ENCODE data around the gene RAD51B.

RAD51B gene

DNA sequence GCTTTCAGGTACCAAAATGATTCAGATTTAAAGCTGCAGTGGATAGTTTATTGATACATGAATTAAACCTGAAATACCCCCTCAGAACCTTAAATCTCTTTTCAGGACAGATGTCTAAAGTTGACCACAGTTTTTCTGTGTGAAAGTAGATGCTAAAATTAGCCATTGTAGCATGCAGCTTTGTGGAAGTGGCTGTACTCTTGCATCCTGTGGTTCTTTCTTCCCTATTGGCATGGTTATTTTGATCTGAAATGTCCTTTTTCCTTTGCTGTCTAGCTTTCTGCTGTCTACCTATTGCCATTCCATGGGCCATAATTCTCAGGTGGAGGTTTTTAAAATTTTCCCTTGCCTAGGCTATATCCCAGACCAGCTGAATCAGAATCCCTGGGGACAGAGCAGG, 517.7 kb downstream of the RAD51B start:
- no peak overlapping the region for H3K4me3 ChIP-seq (ENCODE audit: low read depth, low read length)
- ChIA-PET POLR2A (no interaction called here), CTCF (no interaction called here)
- H3K9me3 ChIP-seq (ENCODE audit: control insufficient read depth, insufficient read depth, low read depth, low read length): no peaks in the 10 kb centered on the region
- no peaks in the 10 kb centered on the region for H3K4me1 ChIP-seq (ENCODE audit: control insufficient read depth, insufficient read depth, low read length)
- no peak overlapping the region for H3K27ac ChIP-seq (ENCODE audit: extremely low read depth, low read depth, low read length)
- TF ChIP-seq ZNF510 (tag by site-specific recombination; IDR thresholded peaks at IDR 0.05; ENCODE audit: insufficient replicate concordance): no peak
- TF ChIP-seq, protein P1, sequence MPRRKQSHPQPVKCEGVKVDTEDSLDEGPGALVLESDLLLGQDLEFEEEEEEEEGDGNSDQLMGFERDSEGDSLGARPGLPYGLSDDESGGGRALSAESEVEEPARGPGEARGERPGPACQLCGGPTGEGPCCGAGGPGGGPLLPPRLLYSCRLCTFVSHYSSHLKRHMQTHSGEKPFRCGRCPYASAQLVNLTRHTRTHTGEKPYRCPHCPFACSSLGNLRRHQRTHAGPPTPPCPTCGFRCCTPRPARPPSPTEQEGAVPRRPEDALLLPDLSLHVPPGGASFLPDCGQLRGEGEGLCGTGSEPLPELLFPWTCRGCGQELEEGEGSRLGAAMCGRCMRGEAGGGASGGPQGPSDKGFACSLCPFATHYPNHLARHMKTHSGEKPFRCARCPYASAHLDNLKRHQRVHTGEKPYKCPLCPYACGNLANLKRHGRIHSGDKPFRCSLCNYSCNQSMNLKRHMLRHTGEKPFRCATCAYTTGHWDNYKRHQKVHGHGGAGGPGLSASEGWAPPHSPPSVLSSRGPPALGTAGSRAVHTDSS (tag by site-specific recombination; IDR thresholded peaks at IDR 0.05): no peak
- TF ChIP-seq ZNF600 (tag by site-specific recombination; IDR thresholded peaks at IDR 0.05): no peak
- TF ChIP-seq, protein P2, sequence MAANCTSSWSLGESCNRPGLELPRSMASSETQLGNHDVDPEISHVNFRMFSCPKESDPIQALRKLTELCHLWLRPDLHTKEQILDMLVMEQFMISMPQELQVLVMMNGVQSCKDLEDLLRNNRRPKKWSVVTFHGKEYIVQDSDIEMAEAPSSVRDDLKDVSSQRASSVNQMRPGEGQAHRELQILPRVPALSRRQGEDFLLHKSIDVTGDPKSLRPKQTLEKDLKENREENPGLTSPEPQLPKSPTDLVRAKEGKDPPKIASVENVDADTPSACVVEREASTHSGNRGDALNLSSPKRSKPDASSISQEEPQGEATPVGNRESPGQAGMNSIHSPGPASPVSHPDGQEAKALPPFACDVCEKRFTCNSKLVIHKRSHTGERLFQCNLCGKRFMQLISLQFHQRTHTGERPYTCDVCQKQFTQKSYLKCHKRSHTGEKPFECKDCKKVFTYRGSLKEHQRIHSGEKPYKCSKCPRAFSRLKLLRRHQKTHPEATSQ (tag by site-specific recombination; IDR thresholded peaks at IDR 0.05): no peak
- TF ChIP-seq, protein P3, sequence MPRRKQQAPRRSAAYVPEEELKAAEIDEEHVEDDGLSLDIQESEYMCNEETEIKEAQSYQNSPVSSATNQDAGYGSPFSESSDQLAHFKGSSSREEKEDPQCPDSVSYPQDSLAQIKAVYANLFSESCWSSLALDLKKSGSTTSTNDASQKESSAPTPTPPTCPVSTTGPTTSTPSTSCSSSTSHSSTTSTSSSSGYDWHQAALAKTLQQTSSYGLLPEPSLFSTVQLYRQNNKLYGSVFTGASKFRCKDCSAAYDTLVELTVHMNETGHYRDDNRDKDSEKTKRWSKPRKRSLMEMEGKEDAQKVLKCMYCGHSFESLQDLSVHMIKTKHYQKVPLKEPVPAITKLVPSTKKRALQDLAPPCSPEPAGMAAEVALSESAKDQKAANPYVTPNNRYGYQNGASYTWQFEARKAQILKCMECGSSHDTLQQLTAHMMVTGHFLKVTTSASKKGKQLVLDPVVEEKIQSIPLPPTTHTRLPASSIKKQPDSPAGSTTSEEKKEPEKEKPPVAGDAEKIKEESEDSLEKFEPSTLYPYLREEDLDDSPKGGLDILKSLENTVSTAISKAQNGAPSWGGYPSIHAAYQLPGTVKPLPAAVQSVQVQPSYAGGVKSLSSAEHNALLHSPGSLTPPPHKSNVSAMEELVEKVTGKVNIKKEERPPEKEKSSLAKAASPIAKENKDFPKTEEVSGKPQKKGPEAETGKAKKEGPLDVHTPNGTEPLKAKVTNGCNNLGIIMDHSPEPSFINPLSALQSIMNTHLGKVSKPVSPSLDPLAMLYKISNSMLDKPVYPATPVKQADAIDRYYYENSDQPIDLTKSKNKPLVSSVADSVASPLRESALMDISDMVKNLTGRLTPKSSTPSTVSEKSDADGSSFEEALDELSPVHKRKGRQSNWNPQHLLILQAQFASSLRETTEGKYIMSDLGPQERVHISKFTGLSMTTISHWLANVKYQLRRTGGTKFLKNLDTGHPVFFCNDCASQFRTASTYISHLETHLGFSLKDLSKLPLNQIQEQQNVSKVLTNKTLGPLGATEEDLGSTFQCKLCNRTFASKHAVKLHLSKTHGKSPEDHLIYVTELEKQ (tag by site-specific recombination; IDR thresholded peaks at IDR 0.05; ENCODE audit: borderline replicate concordance): no peak
- no peak for TF ChIP-seq EGR2 (tag by site-specific recombination; IDR thresholded peaks at IDR 0.05; ENCODE audit: low read depth)
- no peak for TF ChIP-seq ZIC2 (tag by site-specific recombination; IDR thresholded peaks at IDR 0.05)
- no peak for TF ChIP-seq ZNF843 (tag by site-specific recombination; IDR thresholded peaks at IDR 0.05)
- no peak for TF ChIP-seq ZNF132 (tag by site-specific recombination; IDR thresholded peaks at IDR 0.05; ENCODE audit: borderline replicate concordance)
- no peak for TF ChIP-seq ZXDB (tag by site-specific recombination; IDR thresholded peaks at IDR 0.05)
- TF ChIP-seq ZNF214 (tag by site-specific recombination; IDR thresholded peaks at IDR 0.05; ENCODE audit: borderline replicate concordance): no peak
- no peaks in the 10 kb centered on the region for H3K36me3 ChIP-seq (ENCODE audit: control insufficient read depth in 2 of 2, insufficient read depth in 1 of 2, low read length in 2 of 2)

DNA sequence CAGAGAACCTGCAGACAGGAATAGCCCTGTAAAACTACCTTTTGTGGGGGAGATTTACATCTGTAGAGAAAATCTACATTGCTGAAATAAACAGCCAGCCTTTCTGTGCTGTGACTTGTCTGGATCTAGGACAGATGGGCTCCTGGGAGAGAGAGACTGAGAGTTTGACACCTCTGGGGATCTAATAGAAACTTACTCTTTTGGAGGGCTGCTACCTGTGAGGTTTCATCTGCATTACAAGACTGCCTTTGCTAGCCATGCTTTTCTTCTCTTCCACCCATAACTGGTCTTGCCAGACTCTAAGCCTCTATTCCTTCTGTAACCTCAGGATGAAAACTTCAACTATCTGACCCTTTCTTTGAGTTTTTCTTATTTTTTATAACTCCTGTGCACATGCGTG, 520.7 kb downstream of the RAD51B start:
- CTCF ChIA-PET: no interaction called here
- Histone ChIP-seq H3K27ac (ENCODE audit: extremely low read depth, low read depth, low read length) (no peak overlapping the region), H3K9me3 (ENCODE audit: control insufficient read depth, insufficient read depth, low read depth, low read length) (no peaks in the 10 kb centered on the region)
- TF ChIP-seq ZNF184 (tag by site-specific recombination; IDR thresholded peaks at IDR 0.05): no peak
- TF ChIP-seq, protein P4, sequence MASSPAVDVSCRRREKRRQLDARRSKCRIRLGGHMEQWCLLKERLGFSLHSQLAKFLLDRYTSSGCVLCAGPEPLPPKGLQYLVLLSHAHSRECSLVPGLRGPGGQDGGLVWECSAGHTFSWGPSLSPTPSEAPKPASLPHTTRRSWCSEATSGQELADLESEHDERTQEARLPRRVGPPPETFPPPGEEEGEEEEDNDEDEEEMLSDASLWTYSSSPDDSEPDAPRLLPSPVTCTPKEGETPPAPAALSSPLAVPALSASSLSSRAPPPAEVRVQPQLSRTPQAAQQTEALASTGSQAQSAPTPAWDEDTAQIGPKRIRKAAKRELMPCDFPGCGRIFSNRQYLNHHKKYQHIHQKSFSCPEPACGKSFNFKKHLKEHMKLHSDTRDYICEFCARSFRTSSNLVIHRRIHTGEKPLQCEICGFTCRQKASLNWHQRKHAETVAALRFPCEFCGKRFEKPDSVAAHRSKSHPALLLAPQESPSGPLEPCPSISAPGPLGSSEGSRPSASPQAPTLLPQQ (tag by site-specific recombination; IDR thresholded peaks at IDR 0.05): no peak
- TF ChIP-seq, protein P5, sequence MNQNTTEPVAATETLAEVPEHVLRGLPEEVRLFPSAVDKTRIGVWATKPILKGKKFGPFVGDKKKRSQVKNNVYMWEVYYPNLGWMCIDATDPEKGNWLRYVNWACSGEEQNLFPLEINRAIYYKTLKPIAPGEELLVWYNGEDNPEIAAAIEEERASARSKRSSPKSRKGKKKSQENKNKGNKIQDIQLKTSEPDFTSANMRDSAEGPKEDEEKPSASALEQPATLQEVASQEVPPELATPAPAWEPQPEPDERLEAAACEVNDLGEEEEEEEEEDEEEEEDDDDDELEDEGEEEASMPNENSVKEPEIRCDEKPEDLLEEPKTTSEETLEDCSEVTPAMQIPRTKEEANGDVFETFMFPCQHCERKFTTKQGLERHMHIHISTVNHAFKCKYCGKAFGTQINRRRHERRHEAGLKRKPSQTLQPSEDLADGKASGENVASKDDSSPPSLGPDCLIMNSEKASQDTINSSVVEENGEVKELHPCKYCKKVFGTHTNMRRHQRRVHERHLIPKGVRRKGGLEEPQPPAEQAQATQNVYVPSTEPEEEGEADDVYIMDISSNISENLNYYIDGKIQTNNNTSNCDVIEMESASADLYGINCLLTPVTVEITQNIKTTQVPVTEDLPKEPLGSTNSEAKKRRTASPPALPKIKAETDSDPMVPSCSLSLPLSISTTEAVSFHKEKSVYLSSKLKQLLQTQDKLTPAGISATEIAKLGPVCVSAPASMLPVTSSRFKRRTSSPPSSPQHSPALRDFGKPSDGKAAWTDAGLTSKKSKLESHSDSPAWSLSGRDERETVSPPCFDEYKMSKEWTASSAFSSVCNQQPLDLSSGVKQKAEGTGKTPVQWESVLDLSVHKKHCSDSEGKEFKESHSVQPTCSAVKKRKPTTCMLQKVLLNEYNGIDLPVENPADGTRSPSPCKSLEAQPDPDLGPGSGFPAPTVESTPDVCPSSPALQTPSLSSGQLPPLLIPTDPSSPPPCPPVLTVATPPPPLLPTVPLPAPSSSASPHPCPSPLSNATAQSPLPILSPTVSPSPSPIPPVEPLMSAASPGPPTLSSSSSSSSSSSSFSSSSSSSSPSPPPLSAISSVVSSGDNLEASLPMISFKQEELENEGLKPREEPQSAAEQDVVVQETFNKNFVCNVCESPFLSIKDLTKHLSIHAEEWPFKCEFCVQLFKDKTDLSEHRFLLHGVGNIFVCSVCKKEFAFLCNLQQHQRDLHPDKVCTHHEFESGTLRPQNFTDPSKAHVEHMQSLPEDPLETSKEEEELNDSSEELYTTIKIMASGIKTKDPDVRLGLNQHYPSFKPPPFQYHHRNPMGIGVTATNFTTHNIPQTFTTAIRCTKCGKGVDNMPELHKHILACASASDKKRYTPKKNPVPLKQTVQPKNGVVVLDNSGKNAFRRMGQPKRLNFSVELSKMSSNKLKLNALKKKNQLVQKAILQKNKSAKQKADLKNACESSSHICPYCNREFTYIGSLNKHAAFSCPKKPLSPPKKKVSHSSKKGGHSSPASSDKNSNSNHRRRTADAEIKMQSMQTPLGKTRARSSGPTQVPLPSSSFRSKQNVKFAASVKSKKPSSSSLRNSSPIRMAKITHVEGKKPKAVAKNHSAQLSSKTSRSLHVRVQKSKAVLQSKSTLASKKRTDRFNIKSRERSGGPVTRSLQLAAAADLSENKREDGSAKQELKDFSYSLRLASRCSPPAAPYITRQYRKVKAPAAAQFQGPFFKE (tag by site-specific recombination; IDR thresholded peaks at IDR 0.05; ENCODE audit: borderline replicate concordance): no peak
- TF ChIP-seq ZNF202 (tag by site-specific recombination; IDR thresholded peaks at IDR 0.05; ENCODE audit: borderline replicate concordance): no peak
- TF ChIP-seq ZNF112 (tag by site-specific recombination; IDR thresholded peaks at IDR 0.05): no peak
- TF ChIP-seq ZEB2 (tag by site-specific recombination; IDR thresholded peaks at IDR 0.05): no peak
- no peak for TF ChIP-seq ZNF621 (tag by site-specific recombination; IDR thresholded peaks at IDR 0.05)
- no peak for TF ChIP-seq GLIS1 (tag by site-specific recombination; IDR thresholded peaks at IDR 0.05)
- no peak for TF ChIP-seq ZNF830 (tag by site-specific recombination; IDR thresholded peaks at IDR 0.05; ENCODE audit: low read depth)
- TF ChIP-seq GLI4 (tag by site-specific recombination; IDR thresholded peaks at IDR 0.05): no peak
- no peak for TF ChIP-seq ZSCAN23 (tag by site-specific recombination; IDR thresholded peaks at IDR 0.05)

More for the DNA sequence above, 520.7 kb downstream of the RAD51B start:
- POLR2A ChIA-PET: no interaction called here
- Histone ChIP-seq H3K4me1 (ENCODE audit: control insufficient read depth, insufficient read depth, low read length) (no peaks in the 10 kb centered on the region), H3K36me3 (ENCODE audit: control insufficient read depth in 2 of 2, insufficient read depth in 1 of 2, low read length in 2 of 2) (no peaks in the 10 kb centered on the region), H3K4me3 (ENCODE audit: low read depth, low read length) (no peak overlapping the region)

All from HEK293 (cell line).